GM12878 (cell line): ENCODE data around the gene SRPK2.

Source experiments
- ASH2L ChIP-seq: fragments of 300-600, 200-600 bp; sonication (generic); IDR thresholded peaks from 2 replicates; pipeline ENCODE4 v1.6.1; 2017; ENCODE audit warnings: low read depth, mild to moderate bottlenecking, borderline replicate concordance
- CREB1 ChIP-seq: IDR thresholded peaks from 2 replicates; pipeline ENCODE4 v1.6.1; 2012; ENCODE audit warnings: low read depth, mild to moderate bottlenecking, inconsistent platforms
- CTCF ChIP-seq, 3 experiments: IDR thresholded peaks in 2 of 3; conservative IDR thresholded peaks in 1 of 3; 2 replicates each; pipeline ENCODE4 v1.5.1; 2011; ENCODE audit warnings: low read depth in 3 of 3, low read length in 3 of 3, mild to moderate bottlenecking in 3 of 3, control low read depth in 2 of 3, moderate library complexity in 2 of 3, inconsistent platforms in 1 of 3, mixed read lengths in 1 of 3; ENCODE audit not compliant: control insufficient read depth in 2 of 3, insufficient read depth in 1 of 3; ENCODE audit errors: extremely low read depth in 1 of 3
- EZH2 ChIP-seq: IDR thresholded peaks from 2 replicates; pipeline ENCODE4 v1.6.1; 2012; ENCODE audit warnings: low read depth, mild to moderate bottlenecking, control low read depth, inconsistent platforms, low read length, borderline replicate concordance; ENCODE audit not compliant: control insufficient read depth
- MAX ChIP-seq: IDR thresholded peaks from 2 replicates; pipeline ENCODE4 v1.6.1; 2012; ENCODE audit warnings: low read depth, low read length, improper control_type of control experiment
- POLR2A ChIP-seq: IDR thresholded peaks from 2 replicates; pipeline ENCODE4 v1.6.1; 2011; ENCODE audit warnings: low read depth, mild to moderate bottlenecking, low read length
- POLR2AphosphoS5 ChIP-seq: IDR thresholded peaks from 2 replicates; pipeline ENCODE4 v1.6.1; 2011; ENCODE audit warnings: mild to moderate bottlenecking, low read length, inconsistent platforms
- YY1 ChIP-seq: IDR thresholded peaks from 2 replicates; pipeline ENCODE4 v1.6.1; 2011; ENCODE audit warnings: low read depth, mild to moderate bottlenecking, low read length
- ZBTB11 ChIP-seq: fragments of 450-650 bp; formaldehyde crosslinking; IDR thresholded peaks from 2 replicates; pipeline ENCODE4 v1.5.0; 2022; ENCODE audit warnings: mild to moderate bottlenecking, missing genetic modification characterization
- ZBTB40 ChIP-seq: fragments of 450-650 bp; IDR thresholded peaks from 2 replicates; pipeline ENCODE4 v1.6.1; 2016; ENCODE audit warnings: mild to moderate bottlenecking, moderate library complexity, borderline replicate concordance

- TF ChIP-seq POLR2AphosphoS5 (no peak), ZBTB11 (no peak), POLR2A (no peak), CREB1 (no peak), MAX (no peak), ZBTB40 (no peak), CTCF (IDR thresholded peaks at IDR 0.05 in 2 of 3, conservative IDR thresholded peaks at IDR 0.05 in 1 of 3; ENCODE audit: control insufficient read depth in 2 of 3, extremely low read depth in 1 of 3, insufficient read depth in 1 of 3, low read depth in 3 of 3, low read length in 3 of 3) (no peak), YY1 (no peak), EZH2 (no peak), ASH2L (no peak)
Observed at GRCh38 chr7:105284014-105284413, 104.7 kb downstream of the SRPK2 start.
